GM18951 (cell line): Measurements from ENCODE around the gene AQP11.
A peak's percentile ranks its signal among the peaks of the same experiment; 100 is the strongest.
"Not testable (repeated sequence)": the region's sequence is repeated elsewhere in the genome, so short reads cannot be mapped to it uniquely, and the experiment has no call there.

ENCODE experiments used
- POLR2A ChIP-seq: IDR thresholded peaks from 4 replicates; pipeline ENCODE4 v1.6.1; 2011; ENCODE audit warnings: mild to moderate bottlenecking; ENCODE audit not compliant: insufficient read length, insufficient read depth; ENCODE audit errors: extremely low read depth
- in situ Hi-C: fragments of 300-500 bp; cut with MboI; formaldehyde crosslinking; loops from one replicate; pipeline ENCODE4 v1.12.0; 2022; ENCODE audit warnings: low sequenced_read_pairs, mixed read lengths, inconsistent platforms; ENCODE audit not compliant: unreplicated experiment

Gene AQP11

GRCh38 chr11:77589521-77590193 is at the start of gene AQP11:
TSS of gene AQP11 (plus strand) at chr11:77589953. CDS start at chr11:77589993, 40 bp downstream.
- TF ChIP-seq POLR2A = peak; percentile 50
- in situ Hi-C loops = no loop called here

GRCh38 chr11:77542296-77542695 is 47.5 kb upstream of the AQP11 start:
- TF ChIP-seq POLR2A = no peak
- in situ Hi-C loops = no loop called here

- in situ Hi-C loops = no loop called here
- no peak for TF ChIP-seq POLR2A
These were observed 42.5 kb upstream of the AQP11 start for GRCh38 chr11:77547047-77547836.

DNA sequence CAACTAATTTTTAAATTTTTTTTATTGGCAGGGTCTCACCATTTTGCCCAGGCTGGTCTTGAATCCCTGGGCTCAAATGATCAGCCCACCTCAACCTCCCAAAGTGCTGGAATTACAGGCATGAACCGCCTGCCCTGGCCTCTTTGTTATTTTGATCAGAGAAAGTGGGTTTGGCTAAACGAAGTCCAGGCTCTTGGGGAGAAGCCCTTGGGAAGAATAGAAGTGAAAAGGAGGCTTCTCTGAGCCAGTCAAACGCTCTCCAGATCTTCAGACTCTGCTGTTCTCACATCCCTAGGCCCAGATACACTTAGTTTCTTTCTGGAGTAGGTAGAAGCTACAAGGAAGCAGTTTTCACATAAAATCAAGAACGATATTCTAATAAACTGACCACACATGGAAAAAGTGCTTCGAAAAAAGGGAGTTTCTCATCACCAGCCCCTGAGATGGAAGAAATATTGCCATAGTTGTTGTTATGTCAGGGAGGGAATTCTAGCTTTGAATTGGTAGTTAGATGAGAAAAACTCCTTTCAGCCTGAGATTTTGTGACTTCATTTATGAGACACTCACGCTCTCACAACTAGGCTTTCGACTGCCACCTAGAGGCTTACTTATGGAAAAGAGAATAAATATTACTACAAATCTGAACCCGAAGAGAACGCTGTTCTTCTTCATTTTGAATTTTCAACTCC is 41.7 kb upstream of the AQP11 start:
- in situ Hi-C loops = no loop called here
- TF ChIP-seq POLR2A = no peak

DNA sequence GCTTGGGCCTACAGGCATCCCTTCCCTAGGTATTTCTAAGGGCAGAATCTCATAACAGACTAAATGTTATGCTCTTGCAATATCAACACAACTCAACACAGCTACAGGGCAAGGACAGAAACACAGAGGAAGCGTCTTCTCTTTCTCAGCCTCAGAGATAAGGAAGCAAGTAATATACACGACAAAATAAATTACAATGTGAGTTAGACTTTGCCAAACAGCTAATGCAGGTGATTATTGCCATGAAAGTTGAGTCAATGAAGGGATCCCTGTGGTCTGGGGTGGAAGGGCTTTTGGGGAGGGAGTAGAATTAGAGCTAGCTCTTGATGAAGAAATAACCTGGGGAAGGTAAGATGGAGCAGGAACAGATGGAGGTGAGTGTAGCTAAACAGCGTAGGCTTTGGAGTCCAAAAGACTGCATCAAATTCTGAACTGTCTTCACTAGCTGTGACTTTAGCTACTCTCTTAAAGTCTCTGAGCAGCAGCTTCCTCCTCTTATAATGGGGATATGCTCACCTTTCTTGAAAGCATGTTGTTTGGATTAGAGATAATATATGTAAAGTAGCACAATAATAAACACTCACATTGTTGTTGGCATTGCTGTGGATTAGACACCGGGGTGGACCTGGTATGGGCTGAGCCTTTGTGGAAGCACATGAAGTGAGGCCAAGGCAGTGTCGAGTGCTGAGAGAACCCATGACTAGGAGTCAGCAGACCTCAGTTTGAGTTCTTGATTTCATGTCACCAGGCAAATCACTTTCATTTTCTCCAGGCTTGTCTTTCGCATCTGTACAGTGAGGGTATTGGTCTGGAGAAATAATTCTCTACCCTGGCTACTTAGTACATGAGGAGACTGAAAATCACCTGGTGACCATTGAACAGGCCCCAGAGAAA is 41.0 kb upstream of the AQP11 start:
- in situ Hi-C loops = no loop called here
- no peak for TF ChIP-seq POLR2A

DNA sequence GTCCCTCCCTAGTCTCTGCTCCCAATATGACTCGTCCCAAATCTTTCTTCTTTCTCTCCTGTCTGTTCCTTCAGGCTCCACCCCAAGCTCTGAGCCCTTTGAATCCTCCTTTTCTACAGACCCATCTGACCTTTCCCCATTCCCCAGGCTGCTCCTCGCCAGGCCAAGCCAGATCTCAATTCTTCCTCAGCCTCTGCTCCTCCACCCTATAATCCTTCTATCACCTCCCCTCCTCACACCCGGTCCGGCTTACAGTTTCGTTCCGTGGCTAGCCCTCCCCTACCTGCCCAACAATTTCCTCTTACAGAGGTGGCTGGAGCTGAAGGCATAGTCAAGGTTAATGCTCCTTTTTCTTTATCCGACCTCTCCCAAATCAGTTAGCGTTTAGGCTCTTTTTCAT is 38.3 kb upstream of the AQP11 start:
- in situ Hi-C loops = not testable (repeated sequence)

GRCh38 chr11:77557553-77557952 is 32.2 kb upstream of the AQP11 start:
- TF ChIP-seq POLR2A = no peak
- in situ Hi-C loops = no loop called here

GRCh38 chr11:77558380-77558779 is 31.4 kb upstream of the AQP11 start:
- in situ Hi-C loops = no loop called here
- no peak for TF ChIP-seq POLR2A

DNA sequence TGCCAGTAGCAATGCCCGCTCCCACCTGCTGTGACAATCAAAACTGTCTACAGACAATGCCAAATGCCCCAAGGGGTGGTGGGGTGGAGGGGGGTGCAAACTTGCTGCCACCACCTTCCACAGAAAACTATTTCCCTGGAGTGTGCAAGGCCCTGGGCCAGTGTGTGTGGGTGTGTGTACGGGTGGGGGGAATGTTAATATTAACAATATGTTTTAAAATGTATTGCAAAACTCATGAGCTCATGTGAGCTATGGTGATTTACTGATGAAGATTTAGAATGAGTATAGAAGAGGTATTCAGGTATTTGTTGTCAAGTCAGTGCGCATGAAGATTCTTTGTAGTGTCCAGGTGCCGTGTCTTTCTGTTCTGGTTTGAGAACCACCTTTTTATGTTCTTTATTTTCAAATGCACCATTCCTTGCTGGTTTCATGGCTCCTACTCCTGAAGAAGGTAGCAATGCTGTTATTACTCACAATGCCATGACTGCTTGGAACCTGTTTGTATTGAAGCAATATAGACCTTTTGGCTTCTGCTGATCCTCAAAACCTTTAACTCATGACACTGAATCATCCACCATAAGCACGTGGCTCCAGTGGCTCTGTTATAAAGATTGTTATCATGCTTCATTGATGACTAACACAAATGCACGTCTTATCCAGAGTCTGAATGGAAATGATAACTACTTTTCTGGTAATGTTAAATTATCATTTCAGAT is 29.9 kb upstream of the AQP11 start:
- in situ Hi-C loops = no loop called here
- TF ChIP-seq POLR2A = no peak

DNA sequence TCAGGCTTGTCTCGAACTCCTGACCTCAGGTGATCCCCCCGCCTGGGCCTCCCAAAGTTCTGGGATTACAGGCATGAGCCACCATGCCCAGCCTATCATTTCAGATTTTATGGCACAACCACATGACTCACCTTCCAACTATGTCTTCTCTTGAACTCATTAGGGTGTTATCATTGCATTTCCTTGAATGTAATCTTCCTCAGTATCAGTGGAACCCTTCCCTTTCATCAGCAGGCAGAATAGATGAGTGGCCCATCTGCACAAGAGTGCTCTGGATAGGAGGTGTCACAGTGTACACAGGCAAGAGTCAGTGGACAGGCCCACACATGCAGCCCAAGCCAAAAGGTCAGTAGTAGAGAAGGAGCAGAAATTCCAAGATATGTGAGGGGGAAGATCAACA is 29.1 kb upstream of the AQP11 start:
- TF ChIP-seq POLR2A = no peak
- in situ Hi-C loops = no loop called here

- no peak for TF ChIP-seq POLR2A
- in situ Hi-C loops = no loop called here
These were observed 28.5 kb upstream of the AQP11 start for GRCh38 chr11:77561257-77561656.

DNA sequence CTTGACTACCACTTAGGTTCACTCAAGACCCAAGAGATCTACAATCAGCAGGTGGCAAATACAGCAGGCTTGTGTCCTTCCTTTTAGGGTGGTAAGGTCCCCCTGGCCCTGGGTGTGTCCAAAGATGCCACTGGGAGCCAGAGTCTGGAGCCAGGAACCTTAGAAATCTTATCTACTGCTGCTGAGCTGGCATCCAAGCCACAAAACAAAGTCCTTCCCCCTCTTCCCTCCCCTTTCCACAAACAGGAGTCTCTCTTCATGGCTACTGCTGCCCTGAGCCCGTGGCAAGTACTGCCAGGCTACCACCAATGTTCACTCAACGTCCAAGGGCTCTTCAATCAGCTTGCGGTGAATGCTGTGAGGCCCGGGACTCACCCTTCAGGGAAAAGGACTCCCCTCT is 21.4 kb upstream of the AQP11 start:
- in situ Hi-C loops = no loop called here
- no peak for TF ChIP-seq POLR2A
